ENCODE data around the gene PET100.
A peak's percentile ranks its signal among the peaks of the same experiment; 100 is the strongest.

Gene PET100

DNA sequence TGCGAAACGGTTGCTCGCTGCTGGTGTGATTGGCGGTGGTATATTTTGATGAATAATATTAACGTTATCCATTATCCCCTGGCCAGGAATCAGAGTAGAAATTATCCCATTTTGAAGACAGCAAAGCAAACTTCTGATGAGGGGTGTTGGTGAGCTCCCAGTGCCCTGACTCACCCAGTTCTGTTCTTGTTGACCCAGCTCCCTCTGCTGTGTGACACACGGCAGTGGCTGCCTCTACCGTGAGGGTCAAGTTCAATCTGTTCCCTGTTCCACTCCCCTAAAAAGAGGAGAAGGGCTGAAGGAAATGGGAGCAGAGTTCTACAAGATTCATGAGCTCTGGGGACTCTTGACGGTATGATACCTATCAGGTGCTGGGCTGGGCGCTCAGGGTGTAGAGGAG, 31.9 kb upstream of the PET100 start:
- H3K4me3 ChIP-seq (replicated peaks in 1 of 2; ENCODE audit: low read depth in 2 of 2, low read length in 2 of 2), result no peak overlapping the region
- TF ChIP-seq, protein P1, sequence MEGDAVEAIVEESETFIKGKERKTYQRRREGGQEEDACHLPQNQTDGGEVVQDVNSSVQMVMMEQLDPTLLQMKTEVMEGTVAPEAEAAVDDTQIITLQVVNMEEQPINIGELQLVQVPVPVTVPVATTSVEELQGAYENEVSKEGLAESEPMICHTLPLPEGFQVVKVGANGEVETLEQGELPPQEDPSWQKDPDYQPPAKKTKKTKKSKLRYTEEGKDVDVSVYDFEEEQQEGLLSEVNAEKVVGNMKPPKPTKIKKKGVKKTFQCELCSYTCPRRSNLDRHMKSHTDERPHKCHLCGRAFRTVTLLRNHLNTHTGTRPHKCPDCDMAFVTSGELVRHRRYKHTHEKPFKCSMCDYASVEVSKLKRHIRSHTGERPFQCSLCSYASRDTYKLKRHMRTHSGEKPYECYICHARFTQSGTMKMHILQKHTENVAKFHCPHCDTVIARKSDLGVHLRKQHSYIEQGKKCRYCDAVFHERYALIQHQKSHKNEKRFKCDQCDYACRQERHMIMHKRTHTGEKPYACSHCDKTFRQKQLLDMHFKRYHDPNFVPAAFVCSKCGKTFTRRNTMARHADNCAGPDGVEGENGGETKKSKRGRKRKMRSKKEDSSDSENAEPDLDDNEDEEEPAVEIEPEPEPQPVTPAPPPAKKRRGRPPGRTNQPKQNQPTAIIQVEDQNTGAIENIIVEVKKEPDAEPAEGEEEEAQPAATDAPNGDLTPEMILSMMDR (IDR thresholded peaks at IDR 0.05; ENCODE audit: low read depth, low read length), result no peak
- no peak for DNase-seq (ENCODE audit: low read depth in 2 of 2)

DNA sequence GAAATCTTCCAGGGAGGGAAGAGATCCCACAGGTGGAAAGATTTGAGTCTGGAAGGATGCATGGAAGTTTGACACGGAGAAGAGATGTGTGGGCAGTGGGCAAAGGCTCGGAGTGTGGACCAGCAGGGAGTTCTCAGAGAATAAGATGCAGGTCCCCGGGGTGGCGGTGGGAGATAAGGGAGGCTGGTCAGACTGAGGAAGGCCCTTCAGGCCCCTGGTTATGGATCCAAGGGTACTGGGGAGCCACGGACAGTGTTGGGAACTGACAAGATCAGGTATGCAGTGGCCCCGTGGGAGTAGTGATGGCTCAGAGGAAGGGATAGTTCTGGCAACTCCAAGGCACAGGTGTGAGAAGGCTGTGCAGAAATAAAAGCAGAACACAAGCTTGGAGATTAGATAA, 31.4 kb upstream of the PET100 start:
- no peak overlapping the region for H3K4me3 ChIP-seq (replicated peaks in 1 of 2; ENCODE audit: low read depth in 2 of 2, low read length in 2 of 2)
- TF ChIP-seq, protein P1 (IDR thresholded peaks at IDR 0.05; ENCODE audit: low read depth, low read length), result no peak

DNA sequence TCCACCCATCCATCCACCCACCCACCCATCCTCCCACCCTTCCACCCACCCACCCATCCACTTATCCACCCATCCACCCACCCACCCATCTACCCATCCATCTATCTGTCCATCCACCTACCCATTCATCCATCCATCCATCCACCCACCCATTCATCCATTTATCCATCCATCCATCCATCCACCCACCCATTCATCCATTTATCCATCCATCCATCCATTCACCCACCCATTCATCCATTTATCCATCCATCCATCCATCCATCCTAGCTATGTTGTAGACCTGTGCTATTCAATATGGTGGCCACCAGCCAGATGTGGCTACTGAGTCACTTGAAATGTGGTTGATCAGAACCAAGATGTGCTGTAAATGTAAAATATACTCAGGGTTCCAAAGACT, 28.9 kb upstream of the PET100 start:
- DNase-seq (ENCODE audit: low read depth in 2 of 2), result no peak
- H3K4me3 ChIP-seq (replicated peaks in 1 of 2; ENCODE audit: low read depth in 2 of 2, low read length in 2 of 2), result no peak overlapping the region
- TF ChIP-seq, protein P1 (IDR thresholded peaks at IDR 0.05; ENCODE audit: low read depth, low read length), result no peak

More for the DNA sequence above, 31.4 kb upstream of the PET100 start:
- no peak for DNase-seq (ENCODE audit: low read depth in 2 of 2)

GRCh38 chr19:7602240-7602934, 27.2 kb upstream of the PET100 start:
- no peak overlapping the region for H3K4me3 ChIP-seq (replicated peaks in 1 of 2; ENCODE audit: low read depth in 2 of 2, low read length in 2 of 2)
- peak in 1 of 2 donors; percentile 57 for DNase-seq (ENCODE audit: low read depth in 2 of 2)
- TF ChIP-seq, protein P1 (IDR thresholded peaks at IDR 0.05; ENCODE audit: low read depth, low read length), result no peak

- DNase-seq (ENCODE audit: low read depth in 2 of 2), result peak in 1 of 2 donors; percentile 36
- TF ChIP-seq, protein P1 (IDR thresholded peaks at IDR 0.05; ENCODE audit: low read depth, low read length), result no peak
- no peak overlapping the region for H3K4me3 ChIP-seq (replicated peaks in 1 of 2; ENCODE audit: low read depth in 2 of 2, low read length in 2 of 2)
Observed at GRCh38 chr19:7602935-7603497, 26.6 kb upstream of the PET100 start.

GRCh38 chr19:7603919-7604318, 25.7 kb upstream of the PET100 start:
- TF ChIP-seq, protein P1 (IDR thresholded peaks at IDR 0.05; ENCODE audit: low read depth, low read length), result no peak
- no peak overlapping the region for H3K4me3 ChIP-seq (replicated peaks in 1 of 2; ENCODE audit: low read depth in 2 of 2, low read length in 2 of 2)
- DNase-seq (ENCODE audit: low read depth in 2 of 2), result no peak
